Duodenal mucosa (tissue), 2 donors: ENCODE results near the gene STK32A.
"Not testable (repeated sequence)": the region's sequence is repeated elsewhere in the genome, so short reads cannot be mapped to it uniquely, and the experiment has no call there.

Source experiments
- H3K27ac ChIP-seq: one replicate; pipeline ENCODE4 v1.7.0; 2013; ENCODE audit warnings: low read depth, low read length
- H3K27me3 ChIP-seq, 2 donors: one replicate each; pipeline ENCODE4 v1.7.0; 2013; ENCODE audit warnings: low read length in 2 of 2, control low read depth in 1 of 2; ENCODE audit not compliant: insufficient read depth in 2 of 2, control insufficient read depth in 1 of 2
- H3K36me3 ChIP-seq, 2 donors: one replicate each; pipeline ENCODE4 v1.7.0; 2013; ENCODE audit warnings: low read length in 2 of 2, control low read depth in 1 of 2; ENCODE audit not compliant: insufficient read depth in 2 of 2, control insufficient read depth in 1 of 2
- H3K4me1 ChIP-seq, 2 donors: one replicate each; pipeline ENCODE4 v1.7.0; 2013; ENCODE audit warnings: low read length in 2 of 2, control low read depth in 1 of 2; ENCODE audit not compliant: insufficient read depth in 2 of 2, control insufficient read depth in 1 of 2
- H3K4me3 ChIP-seq, 2 donors: one replicate each; pipeline ENCODE4 v1.7.0; 2013; ENCODE audit warnings: low read length in 2 of 2, low read depth in 1 of 2
- H3K9ac ChIP-seq, 2 donors: one replicate each; pipeline ENCODE4 v1.7.0; 2013; ENCODE audit warnings: low read length in 2 of 2, low read depth in 1 of 2
- H3K9me3 ChIP-seq, 2 donors: one replicate each; pipeline ENCODE4 v1.7.0; 2013; ENCODE audit warnings: low read length in 2 of 2, control low read depth in 1 of 2; ENCODE audit not compliant: control insufficient read depth in 1 of 2

STK32A gene

DNA sequence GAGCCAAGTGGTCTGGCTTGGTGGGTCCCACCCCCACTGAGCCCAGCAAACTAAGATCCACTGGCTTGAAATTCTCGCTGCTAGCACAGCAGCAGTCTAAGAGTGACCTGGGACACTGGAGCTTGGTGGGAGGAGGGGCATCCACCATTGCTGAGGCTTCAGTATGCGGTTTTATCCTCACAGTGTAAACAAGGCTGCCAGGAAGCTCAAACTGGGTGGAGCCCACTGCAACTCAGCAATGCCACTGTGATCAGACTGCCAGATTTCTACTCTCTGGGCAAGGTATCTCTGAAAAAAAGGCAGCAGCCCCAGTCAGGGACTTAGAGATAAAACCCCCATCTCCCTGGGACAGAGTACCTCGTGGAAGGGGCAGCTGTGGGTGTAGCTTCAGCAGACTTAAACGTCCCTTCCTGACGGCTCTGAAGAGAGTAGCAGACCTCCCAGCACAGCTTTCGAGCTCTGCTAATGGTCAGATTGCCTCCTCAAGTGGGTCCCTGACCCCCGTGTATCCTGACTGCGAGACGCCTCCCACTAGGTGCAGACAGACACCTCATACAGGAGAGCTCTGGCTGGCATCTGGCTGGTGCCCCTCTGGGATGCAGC lies 18.2 kb upstream of the STK32A start:
- Histone ChIP-seq H3K27ac (no peak overlapping the region), H3K4me3 (no peak overlapping the region), H3K27me3 (no peaks in the 10 kb centered on the region), H3K4me1 (no peaks in the 10 kb centered on the region), H3K9ac (no peak overlapping the region), H3K36me3 (no peaks in the 10 kb centered on the region), H3K9me3 (no peaks in the 10 kb centered on the region)

DNA sequence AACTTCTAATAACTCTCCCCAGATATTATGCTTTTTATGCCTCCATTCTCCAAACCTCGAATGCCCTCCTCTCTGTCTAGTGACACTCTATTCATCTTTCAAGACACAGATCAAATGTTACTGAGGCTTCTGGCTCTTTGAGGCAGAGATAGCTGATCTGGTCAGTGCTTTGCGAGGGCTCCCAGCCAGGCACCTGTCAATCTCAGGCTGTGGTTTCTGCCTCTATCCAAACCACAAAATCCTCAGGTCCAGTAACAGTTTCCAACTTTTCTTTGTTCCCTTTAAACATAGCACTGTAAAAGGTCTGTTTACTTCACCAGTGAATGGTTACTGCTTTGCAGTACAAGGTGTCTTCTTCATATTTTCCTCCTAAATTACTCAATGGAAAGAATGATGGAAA lies 11.5 kb upstream of the STK32A start:
- H3K4me1 ChIP-seq, result no peaks in the 10 kb centered on the region
- H3K9me3 ChIP-seq, result no peaks in the 10 kb centered on the region
- no peaks in the 10 kb centered on the region for H3K27me3 ChIP-seq
- no peaks in the 10 kb centered on the region for H3K36me3 ChIP-seq
- no peak overlapping the region for H3K9ac ChIP-seq
- H3K27ac ChIP-seq, result no peak overlapping the region
- no peak overlapping the region for H3K4me3 ChIP-seq

DNA sequence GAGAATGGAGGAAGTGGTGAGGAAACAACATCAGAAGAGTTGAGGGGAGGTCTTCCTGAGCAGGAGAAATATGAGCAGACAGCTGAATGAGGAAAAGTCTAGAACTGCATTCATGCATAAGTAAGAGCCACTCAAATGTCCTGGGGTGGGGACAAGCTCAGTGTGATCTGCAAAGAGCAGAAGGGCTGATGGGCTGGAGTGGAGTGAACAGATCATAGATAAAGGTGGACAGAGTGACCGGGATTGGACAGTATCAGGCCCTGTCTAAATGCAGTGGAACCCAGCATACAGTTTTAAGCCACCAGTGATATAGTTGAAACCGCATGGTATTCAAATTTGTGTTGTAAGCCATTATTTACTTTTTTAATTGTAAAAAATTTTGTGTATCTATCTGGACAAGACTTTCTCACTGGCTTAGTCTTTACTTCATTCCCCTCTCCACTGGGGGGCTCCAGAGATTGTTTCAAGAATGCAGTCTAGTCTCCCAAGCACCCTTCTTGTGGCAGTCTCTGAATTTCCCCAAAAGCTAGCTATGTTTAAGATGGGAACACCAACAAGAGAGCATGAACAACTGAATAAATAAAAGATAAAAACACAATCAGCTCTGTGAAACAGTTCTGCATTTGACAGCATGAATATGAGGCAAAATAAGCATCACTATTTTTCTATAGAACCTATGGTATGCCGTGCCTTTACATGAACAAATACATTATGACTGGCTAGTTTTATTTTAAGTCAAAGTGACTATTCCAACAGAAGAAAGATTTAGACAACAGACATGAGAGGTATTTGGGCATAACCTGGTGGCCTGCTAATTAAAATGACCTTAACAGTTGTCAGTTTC lies 10.7 kb upstream of the STK32A start:
- no peak overlapping the region for H3K9ac ChIP-seq
- no peaks in the 10 kb centered on the region for H3K9me3 ChIP-seq
- H3K27me3 ChIP-seq, result no peaks in the 10 kb centered on the region
- H3K4me1 ChIP-seq, result no peaks in the 10 kb centered on the region
- no peak overlapping the region for H3K27ac ChIP-seq
- H3K4me3 ChIP-seq, result no peak overlapping the region
- H3K36me3 ChIP-seq, result no peaks in the 10 kb centered on the region

DNA sequence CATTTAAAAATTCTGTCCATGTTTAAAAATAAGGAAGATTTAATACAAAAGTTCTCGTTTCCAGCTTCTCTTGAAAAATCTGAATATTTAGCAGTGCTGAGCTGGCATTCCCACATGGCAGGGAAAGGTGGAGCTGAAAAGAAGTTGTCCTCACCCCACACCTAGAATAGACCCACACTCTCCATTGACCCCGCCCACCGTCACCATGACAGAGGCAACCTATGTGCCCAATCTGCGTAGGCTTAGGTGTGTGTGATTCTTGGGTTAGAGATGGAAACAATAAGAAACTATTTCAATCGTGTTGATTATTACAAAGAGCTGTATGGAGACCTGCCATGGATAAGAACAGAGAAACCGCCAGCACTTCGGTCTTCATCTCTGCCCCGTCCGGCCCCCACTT lies 8.9 kb upstream of the STK32A start:
- no peaks in the 10 kb centered on the region for H3K27me3 ChIP-seq
- no peaks in the 10 kb centered on the region for H3K9me3 ChIP-seq
- no peak overlapping the region for H3K27ac ChIP-seq
- H3K36me3 ChIP-seq, result no peaks in the 10 kb centered on the region
- H3K9ac ChIP-seq, result no peak overlapping the region
- no peaks in the 10 kb centered on the region for H3K4me1 ChIP-seq
- no peak overlapping the region for H3K4me3 ChIP-seq

DNA sequence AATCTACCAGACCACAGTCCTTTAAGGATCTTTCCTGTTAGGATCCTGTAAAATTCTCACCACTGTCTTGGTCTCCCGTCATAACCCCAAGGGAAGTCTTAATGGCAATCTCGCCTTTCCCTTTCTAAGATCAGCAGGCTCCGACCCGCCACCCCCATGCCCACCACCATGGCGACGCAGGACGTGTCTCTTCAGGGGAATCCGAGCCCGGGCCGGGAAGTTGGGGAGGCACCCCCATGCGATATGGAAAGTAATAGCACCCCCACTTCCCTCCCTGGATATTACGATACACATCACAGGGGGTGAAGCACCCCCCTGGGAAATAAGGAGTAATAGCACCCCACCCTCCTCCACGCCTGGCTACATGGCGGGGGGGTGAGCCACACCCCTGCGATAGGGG lies 8.3 kb upstream of the STK32A start:
- Histone ChIP-seq H3K9ac (no peak overlapping the region), H3K27me3 (no peaks in the 10 kb centered on the region), H3K4me1 (no peaks in the 10 kb centered on the region), H3K9me3 (no peaks in the 10 kb centered on the region), H3K4me3 (no peak overlapping the region), H3K27ac (no peak overlapping the region), H3K36me3 (no peaks in the 10 kb centered on the region)

DNA sequence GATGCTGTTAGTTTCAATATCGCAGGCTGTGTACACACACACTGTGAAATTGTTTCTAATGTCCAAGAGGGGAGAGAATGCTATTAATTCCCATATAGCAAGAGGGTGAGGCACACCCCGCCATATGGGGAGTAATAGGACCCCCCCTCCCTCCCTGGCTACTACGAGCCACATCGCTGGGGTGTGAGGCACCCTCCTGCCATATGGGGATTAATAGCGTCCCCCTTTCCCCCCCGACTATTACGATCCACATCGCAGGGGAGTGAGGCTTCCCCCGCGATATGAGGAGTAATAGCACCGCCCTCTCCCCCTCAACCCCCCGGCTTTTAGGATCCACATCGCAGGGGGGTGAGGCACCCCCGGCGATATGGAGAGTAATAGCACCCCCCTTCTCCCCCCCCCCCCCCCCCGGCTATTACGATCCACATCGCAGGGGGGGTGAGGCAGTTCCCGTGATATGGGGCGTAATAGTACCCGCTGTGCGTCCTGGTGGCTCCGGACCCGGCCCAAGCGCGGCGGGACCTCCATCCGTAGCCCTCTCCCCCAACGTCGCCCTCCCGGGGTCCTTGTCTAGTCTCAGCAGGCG lies 494 bp upstream of the STK32A start:
- H3K9me3 ChIP-seq, result no peaks in the 10 kb centered on the region
- peaks cover 11 to 20% of the 10 kb centered on the region in 2 donors for H3K27me3 ChIP-seq
- no peaks in the 10 kb centered on the region for H3K36me3 ChIP-seq
- H3K4me3 ChIP-seq, result peak overlapping the region; percentile 23 to 52
- H3K27ac ChIP-seq, result no peak overlapping the region
- H3K9ac ChIP-seq, result no peak overlapping the region
- no peaks in the 10 kb centered on the region for H3K4me1 ChIP-seq

DNA sequence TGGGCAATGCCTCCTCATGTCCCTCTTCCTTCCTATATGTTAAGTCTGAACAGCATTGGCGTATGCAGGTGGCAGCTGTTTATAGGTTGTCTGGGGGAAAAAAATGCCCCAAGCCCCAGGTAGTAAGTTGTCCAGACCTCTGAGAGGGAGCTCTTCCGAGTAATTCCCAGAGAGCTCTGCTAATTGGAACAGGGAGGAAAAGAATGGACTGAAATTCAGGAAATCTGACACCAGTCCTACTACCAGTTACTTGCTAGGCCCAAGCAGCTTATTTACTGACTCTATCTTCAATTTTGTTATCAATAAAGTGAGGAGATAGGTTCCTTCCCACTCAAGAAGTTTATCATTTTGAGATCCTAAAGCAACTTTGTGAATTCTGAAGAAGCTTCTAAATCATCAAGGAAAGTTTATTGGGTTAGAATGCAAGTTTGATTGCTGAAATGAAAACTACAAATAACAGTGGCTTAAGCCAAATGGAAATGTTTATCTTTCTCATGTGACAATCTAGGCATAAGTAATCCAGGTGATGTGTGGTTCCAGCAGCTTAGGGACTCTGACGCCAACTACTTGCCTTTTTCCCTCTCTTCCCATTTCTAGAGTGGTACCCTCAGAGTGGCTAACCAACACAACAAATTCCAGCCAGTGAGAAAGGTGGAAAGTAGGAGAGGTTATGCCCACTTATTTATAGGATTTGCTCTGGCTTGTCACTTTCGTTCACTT lies 5.6 kb downstream of the STK32A start:
- no peaks in the 10 kb centered on the region for H3K9me3 ChIP-seq
- H3K9ac ChIP-seq, result no peak overlapping the region
- no peak overlapping the region for H3K4me3 ChIP-seq
- H3K27me3 ChIP-seq, result peaks cover 9 to 12% of the 10 kb centered on the region in 2 donors
- no peak overlapping the region for H3K27ac ChIP-seq
- no peaks in the 10 kb centered on the region for H3K4me1 ChIP-seq
- no peaks in the 10 kb centered on the region for H3K36me3 ChIP-seq

DNA sequence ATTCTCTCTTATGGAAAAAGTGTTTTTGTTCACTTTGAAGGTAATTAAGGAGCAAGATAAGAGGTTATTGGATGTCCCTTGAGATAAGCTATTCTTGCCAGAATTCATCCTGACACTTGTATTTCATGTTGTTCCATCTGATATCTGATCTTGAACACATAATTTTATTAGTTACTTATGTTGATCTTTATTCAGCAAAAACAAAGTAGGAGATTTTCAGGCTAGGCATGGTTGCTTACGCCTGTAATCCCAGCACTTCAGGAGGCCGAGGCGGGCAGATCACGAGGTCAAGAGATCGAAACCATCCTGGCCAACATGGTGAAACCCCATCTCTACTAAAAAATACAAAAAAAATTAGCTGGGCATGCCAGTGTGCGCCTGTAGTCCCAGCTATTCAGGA lies 8.4 kb downstream of the STK32A start:
- H3K27ac ChIP-seq, H3K9me3 ChIP-seq, H3K36me3 ChIP-seq, H3K4me1 ChIP-seq, H3K4me3 ChIP-seq, H3K9ac ChIP-seq, H3K27me3 ChIP-seq: not testable (repeated sequence)

DNA sequence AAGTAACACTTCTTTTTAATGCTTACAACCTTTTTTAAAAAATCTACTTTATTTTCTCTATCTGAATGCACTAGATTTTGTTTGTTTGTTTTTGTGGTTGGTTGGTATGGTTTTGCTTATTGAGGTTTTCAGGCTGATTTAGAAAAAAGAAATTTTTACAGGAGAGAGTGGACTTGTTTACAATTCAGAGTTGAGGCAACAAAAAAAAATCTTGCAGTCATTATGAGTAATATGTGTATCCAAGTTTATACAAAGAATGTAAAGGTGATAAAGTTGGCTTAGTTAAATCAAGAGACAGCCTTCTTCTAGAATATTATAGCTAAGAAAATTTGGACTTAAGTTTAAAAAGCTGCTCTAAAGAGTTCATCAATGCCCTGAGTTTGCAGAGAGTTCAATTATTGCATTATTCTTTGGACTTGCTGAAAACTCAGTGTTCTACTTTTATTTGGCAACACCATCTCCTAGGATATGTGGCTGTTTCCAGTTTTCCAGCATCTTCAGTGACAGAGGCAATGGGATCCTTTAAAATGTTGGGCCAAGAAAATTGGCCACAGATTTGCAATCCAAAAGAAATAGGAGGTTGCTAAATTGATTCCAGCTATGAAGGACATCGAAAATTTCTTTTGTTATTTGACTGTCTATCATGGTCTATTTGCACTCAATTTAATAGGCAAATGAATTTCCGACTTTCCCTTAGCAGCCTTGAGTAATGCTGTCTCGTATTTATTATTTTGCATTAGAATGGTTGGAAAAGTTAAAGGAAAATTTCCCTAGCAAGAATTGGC lies 10.7 kb downstream of the STK32A start:
- Histone ChIP-seq H3K27ac (no peak overlapping the region), H3K36me3 (no peaks in the 10 kb centered on the region)

More for the DNA sequence above, 10.7 kb downstream of the STK32A start:
- Histone ChIP-seq H3K9ac (no peak overlapping the region), H3K4me3 (no peak overlapping the region), H3K9me3 (no peaks in the 10 kb centered on the region), H3K27me3 (peaks cover 0 to 5% of the 10 kb centered on the region in 2 donors), H3K4me1 (no peaks in the 10 kb centered on the region)
